Neural crest cell (in vitro differentiated cells): ENCODE results near the gene PAK1. TPM values are rescaled to one million over a fixed set of nuclear protein-coding genes. Genes with fewer than 3 reads are reported as not detected.

Source experiments
- DNase-seq: peaks from one replicate; pipeline ENCODE4 v3.0.0; 2021; ENCODE audit warnings: low read depth, mixed read lengths, low spot score
- H3K27ac Mint-ChIP-seq: one replicate; pipeline ENCODE4 v1.8.0; 2021; ENCODE audit warnings: mild to moderate bottlenecking, mixed read lengths; ENCODE audit not compliant: unreplicated experiment
- H3K27me3 Mint-ChIP-seq: 2 replicates; pipeline ENCODE4 v1.8.0; 2021; ENCODE audit warnings: low read depth, mild to moderate bottlenecking, mixed read lengths
- H3K36me3 Mint-ChIP-seq: 2 replicates; pipeline ENCODE4 v1.8.0; 2021; ENCODE audit warnings: low read depth, mild to moderate bottlenecking, mixed read lengths
- H3K4me1 Mint-ChIP-seq: 2 replicates; pipeline ENCODE4 v1.8.0; 2021; ENCODE audit warnings: mixed read lengths
- H3K4me3 Mint-ChIP-seq: one replicate; pipeline ENCODE4 v1.8.0; 2021; ENCODE audit warnings: mild to moderate bottlenecking, mixed read lengths
- H3K9me3 Mint-ChIP-seq: 2 replicates; pipeline ENCODE4 v1.8.0; 2021; ENCODE audit warnings: mixed read lengths
- CTCF ChIP-seq: fragments of 200-600 bp; sonication (generic); conservative IDR thresholded peaks from 2 replicates; pipeline ENCODE4 v1.5.0; 2021; ENCODE audit warnings: antibody characterized with exemption, mild to moderate bottlenecking
- total RNA-seq: library from RNA; stranded (reverse); gene quantifications from 2 replicates; pipeline ENCODE4 v1.2.1, GENCODE V29; 2021

PAK1 gene
- total RNA-seq, 1 donor from 2014 or later: 60.5 TPM

GRCh38 chr11:77294040-77294439, 179.9 kb downstream of the PAK1 start:
- no peak for TF ChIP-seq CTCF
- no peak for DNase-seq
- H3K4me3 Mint-ChIP-seq: no peak overlapping the region
- H3K27ac Mint-ChIP-seq: no peak overlapping the region
- H3K9me3 Mint-ChIP-seq: peaks cover 5% of the 10 kb centered on the region
- H3K27me3 Mint-ChIP-seq: no peaks in the 10 kb centered on the region
- H3K36me3 Mint-ChIP-seq: no peaks in the 10 kb centered on the region
- H3K4me1 Mint-ChIP-seq: no peaks in the 10 kb centered on the region

- Mint-ChIP-seq H3K4me3 (no peak overlapping the region), H3K27me3 (no peaks in the 10 kb centered on the region), H3K4me1 (no peaks in the 10 kb centered on the region), H3K9me3 (peaks cover 5% of the 10 kb centered on the region), H3K27ac (no peak overlapping the region), H3K36me3 (no peaks in the 10 kb centered on the region)
- no peak for TF ChIP-seq CTCF
- no peak for DNase-seq
Measured at GRCh38 chr11:77289737-77290136, 184.2 kb downstream of the PAK1 start.

- H3K4me1 Mint-ChIP-seq: no peaks in the 10 kb centered on the region
- peaks cover 2% of the 10 kb centered on the region for H3K9me3 Mint-ChIP-seq
- H3K36me3 Mint-ChIP-seq: no peaks in the 10 kb centered on the region
- no peak for DNase-seq
- no peaks in the 10 kb centered on the region for H3K27me3 Mint-ChIP-seq
- TF ChIP-seq CTCF: no peak
- H3K4me3 Mint-ChIP-seq: no peak overlapping the region
- no peak overlapping the region for H3K27ac Mint-ChIP-seq
Measured at GRCh38 chr11:77287615-77288273, 186.2 kb downstream of the PAK1 start.

- no peak for DNase-seq
- no peaks in the 10 kb centered on the region for H3K4me1 Mint-ChIP-seq
- no peak overlapping the region for H3K4me3 Mint-ChIP-seq
Measured at GRCh38 chr11:77287136-77287535, 186.8 kb downstream of the PAK1 start.

GRCh38 chr11:77284476-77285468, 189.1 kb downstream of the PAK1 start:
- no peaks in the 10 kb centered on the region for H3K27me3 Mint-ChIP-seq
- no peak for DNase-seq
- no peaks in the 10 kb centered on the region for H3K4me1 Mint-ChIP-seq
- no peak for TF ChIP-seq CTCF
- H3K9me3 Mint-ChIP-seq: no peaks in the 10 kb centered on the region
- H3K36me3 Mint-ChIP-seq: no peaks in the 10 kb centered on the region
- H3K4me3 Mint-ChIP-seq: no peak overlapping the region
- no peak overlapping the region for H3K27ac Mint-ChIP-seq

More at GRCh38 chr11:77287136-77287535, 186.8 kb downstream of the PAK1 start:
- H3K27ac Mint-ChIP-seq: no peak overlapping the region
- H3K9me3 Mint-ChIP-seq: peaks cover 2% of the 10 kb centered on the region
- no peaks in the 10 kb centered on the region for H3K36me3 Mint-ChIP-seq
- H3K27me3 Mint-ChIP-seq: no peaks in the 10 kb centered on the region
- TF ChIP-seq CTCF: no peak
